HG03354 (cell line): ENCODE measurements around the gene CTXN3.
A peak's percentile ranks its signal among the peaks of the same experiment; 100 is the strongest.

Source experiments
- ATAC-seq: cut with Tn5 transposase; IDR thresholded peaks from one replicate; pipeline ENCODE4 v1.9.1; 2021; ENCODE audit warnings: mild to moderate bottlenecking; ENCODE audit not compliant: unreplicated experiment, poor library complexity, severe bottlenecking

CTXN3 gene

GRCh38 chr5:127694518-127695171 lies 45.8 kb downstream of the CTXN3 start:
- ATAC-seq, result no peak

GRCh38 chr5:127695346-127695745 lies 46.5 kb downstream of the CTXN3 start:
- no peak for ATAC-seq

GRCh38 chr5:127696683-127697082 lies 47.8 kb downstream of the CTXN3 start:
- ATAC-seq, result no peak

- ATAC-seq, result no peak
These were observed 49.2 kb downstream of the CTXN3 start for GRCh38 chr5:127697894-127698600.

- no peak for ATAC-seq
These were observed 50.5 kb downstream of the CTXN3 start for GRCh38 chr5:127699416-127699815.

- no peak for ATAC-seq
These were observed 51.4 kb downstream of the CTXN3 start for GRCh38 chr5:127700237-127700766.

- ATAC-seq, result no peak
These were observed 53.6 kb downstream of the CTXN3 start for GRCh38 chr5:127702434-127702833.

- no peak for ATAC-seq
These were observed 54.2 kb downstream of the CTXN3 start, which contains the start of gene CCDC192 for GRCh38 chr5:127702926-127703561. Gene CCDC192 (plus strand): TSS chr5:127703391. CDS start chr5:127703446, 55 bp downstream.

- ATAC-seq, result peak; percentile 75
These were observed 56.4 kb downstream of the CTXN3 start for GRCh38 chr5:127705120-127705892.

GRCh38 chr5:127706691-127707090 lies 57.8 kb downstream of the CTXN3 start:
- no peak for ATAC-seq

- no peak for ATAC-seq
These were observed 58.3 kb downstream of the CTXN3 start for GRCh38 chr5:127707209-127707608.
